H54 (cell line): Measurements from ENCODE around the gene CNKSR3.

Experiments used
- DNase-seq: peaks from one replicate; pipeline ENCODE4 v3.0.0; 2011; ENCODE audit warnings: low spot score, mixed read lengths; ENCODE audit not compliant: insufficient read length
- FAIRE-seq: peaks from 3 replicates; lab custom pipeline; 2011; peaks lifted over from hg19 to GRCh38; lab: Jason Lieb, UNC
- POLR2A ChIP-seq: IDR thresholded peaks from 2 replicates; pipeline ENCODE4 v1.6.1; 2011; ENCODE audit warnings: low read depth, mild to moderate bottlenecking, low read length

CNKSR3 gene

DNA sequence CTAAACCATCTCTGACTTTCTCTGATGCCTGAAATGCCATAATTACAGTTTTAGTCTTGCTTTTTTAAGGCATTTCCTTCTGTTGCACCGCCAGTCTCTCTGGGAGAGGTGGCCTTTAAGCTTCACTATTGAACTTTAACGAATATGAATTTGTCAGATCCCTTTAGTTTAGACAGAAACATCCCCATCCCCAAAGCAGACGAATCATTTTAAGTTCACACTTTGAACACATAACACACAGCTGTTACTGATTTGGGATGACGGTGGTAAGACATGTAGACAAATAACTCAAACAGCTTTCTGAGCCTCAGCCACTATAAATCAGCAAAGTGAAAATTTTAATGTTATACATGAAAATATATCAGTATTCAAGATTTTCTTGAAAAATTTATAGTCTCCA lies 146.7 kb downstream of the CNKSR3 start:
- DNase-seq (no peak), FAIRE-seq (no peak)
- no peak for TF ChIP-seq POLR2A

DNA sequence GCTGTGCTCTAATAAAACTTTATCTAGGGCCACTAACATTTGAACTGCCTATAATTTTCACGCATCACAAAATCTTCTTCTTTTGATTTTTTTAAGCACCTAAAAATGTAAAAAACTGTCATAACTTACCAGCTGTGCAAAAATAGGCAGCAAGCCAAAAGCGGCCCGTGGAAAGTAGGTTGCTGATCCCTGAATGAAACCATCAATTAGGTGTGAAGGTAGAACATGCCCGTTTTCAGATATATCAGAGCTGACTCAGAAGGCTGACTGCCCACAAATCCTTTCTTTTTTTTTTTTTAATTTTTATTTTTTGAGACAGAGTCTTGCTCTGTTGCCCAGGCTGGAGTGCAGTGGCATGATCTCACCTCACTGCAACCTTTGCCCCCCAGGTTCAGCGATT lies 149.0 kb downstream of the CNKSR3 start:
- DNase-seq (no peak), FAIRE-seq (no peak)
- no peak for TF ChIP-seq POLR2A

DNA sequence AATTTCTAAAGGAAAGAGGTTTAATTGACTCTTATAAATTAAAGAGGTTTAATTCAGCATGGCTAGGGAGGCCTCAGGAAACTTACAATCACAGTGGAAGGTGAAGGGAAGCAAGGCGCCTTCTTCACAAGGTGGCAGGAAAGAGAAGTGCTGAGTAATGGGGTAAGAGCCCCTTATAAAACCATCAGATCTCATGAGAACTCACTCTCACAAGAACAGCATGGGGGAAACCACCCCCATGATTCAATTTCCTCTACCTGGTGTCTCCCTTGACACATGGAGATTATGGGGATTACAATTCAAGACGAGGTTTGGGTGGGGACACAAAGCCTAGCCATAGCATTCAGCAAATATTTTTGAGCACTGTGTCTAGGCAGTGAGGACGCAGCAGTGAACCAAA lies 150.0 kb downstream of the CNKSR3 start:
- FAIRE-seq (no peak), DNase-seq (no peak)
- no peak for TF ChIP-seq POLR2A

DNA sequence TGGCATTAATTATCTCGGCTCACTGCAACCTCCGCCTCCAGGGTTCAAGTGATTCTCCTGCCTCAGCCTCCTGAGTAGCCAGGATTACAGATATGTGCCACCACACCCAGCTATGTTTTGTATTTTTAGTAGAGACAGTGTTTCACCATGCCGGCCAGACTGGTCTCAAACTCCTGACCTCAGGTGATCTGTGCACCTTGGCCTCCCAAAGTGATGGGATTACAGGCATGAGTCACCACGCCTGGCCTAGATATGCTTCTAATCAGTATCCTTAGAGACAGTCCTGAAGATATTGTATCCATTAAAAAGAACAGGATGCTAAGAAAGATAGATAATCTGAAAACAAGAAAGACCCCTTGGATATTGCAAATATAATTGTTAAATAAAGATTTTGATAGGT lies 150.8 kb downstream of the CNKSR3 start:
- TF ChIP-seq POLR2A: no peak
- no peak for FAIRE-seq
- DNase-seq: no peak

DNA sequence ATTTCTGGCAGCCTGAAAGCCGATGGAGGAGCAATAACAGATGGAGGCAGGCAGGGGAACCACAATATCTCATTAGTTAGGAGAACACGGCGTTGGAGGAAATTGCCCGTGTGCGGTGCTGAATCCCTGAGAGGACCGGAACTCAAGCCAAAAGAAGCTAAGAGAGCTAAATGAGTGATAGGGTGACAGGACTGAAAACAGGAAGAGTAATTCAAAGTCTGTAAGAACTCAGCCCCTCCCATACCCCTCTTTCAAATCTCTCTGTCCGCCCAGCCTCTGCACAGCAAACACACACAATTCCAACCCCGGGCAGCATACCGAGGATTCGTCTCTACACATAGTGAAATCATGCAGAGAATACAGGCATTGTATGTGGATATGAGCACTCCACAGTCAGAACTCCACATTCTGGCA lies 151.3 kb downstream of the CNKSR3 start:
- no peak for DNase-seq
- no peak for FAIRE-seq
- no peak for TF ChIP-seq POLR2A

DNA sequence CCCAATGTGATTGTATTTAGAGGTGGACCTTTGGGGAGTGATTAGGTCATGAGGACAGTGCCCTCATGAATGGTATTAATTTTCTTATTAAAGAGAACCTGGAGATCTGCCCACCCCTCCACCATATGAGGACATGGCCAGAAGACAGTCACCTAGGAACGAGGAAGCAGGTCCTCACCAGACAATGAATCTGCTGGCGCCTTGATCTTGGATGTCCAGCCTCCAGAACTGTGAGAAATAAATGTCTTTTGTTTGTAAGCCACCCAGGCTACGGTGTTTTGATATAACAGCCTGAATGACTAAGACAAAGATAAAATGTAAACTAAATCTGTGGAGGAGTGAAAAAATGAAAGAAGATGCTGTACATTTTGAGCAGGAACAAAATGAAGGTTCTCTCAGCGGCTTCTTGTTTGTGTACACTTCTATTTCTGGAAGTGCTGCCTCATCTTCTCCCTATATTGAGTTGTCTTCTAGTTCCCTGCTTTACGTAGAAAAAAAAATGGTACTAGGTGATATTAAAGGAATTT lies 152.4 kb downstream of the CNKSR3 start:
- TF ChIP-seq POLR2A: no peak
- FAIRE-seq (no peak), DNase-seq (no peak)

DNA sequence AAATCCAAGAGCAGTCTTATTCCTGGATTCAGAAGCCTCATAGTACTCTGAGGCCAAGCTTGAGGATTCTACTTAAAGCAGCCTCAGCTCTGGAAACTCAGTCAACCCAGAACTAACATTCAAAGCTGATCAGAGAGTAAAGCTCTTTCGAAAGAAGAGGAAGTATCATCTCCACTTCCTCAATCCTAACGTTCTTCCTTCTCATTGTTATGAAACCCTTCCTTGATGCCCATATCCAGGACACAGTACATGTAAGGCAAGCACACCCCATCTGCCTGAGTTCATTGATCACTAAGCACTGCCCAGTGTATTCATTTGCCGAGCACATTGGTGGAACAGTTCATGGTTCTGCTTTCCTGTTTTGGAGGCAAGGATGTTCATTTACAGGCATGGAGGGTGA lies 153.8 kb downstream of the CNKSR3 start, which contains the start of gene IPCEF1:
Gene IPCEF1, minus strand, starts transcription at position 114 of the 400 bp plus-strand sequence. CDS start 90,856 bp downstream, outside the sequence.
- no peak for TF ChIP-seq POLR2A
- DNase-seq (no peak), FAIRE-seq (no peak)

DNA sequence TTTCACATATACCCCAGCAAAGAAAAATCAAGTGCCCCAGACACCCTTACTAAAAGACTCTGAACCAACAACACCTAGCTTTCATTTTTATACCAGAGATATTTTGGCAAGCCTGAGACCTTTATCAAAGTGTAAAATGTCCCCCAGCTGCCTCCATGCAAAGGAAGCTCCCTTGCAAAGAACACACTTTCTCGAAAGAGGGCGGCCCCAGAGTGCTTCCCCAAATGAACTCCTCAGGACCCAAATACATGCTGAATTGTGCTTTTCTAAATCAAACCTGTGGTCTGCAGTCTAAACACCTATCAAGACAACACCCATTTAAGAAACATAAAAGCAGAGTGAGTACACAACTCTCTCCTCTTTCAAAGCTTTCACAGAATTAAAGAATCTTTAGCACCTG lies 154.4 kb downstream of the CNKSR3 start:
- FAIRE-seq (no peak), DNase-seq (no peak)
- TF ChIP-seq POLR2A: no peak

DNA sequence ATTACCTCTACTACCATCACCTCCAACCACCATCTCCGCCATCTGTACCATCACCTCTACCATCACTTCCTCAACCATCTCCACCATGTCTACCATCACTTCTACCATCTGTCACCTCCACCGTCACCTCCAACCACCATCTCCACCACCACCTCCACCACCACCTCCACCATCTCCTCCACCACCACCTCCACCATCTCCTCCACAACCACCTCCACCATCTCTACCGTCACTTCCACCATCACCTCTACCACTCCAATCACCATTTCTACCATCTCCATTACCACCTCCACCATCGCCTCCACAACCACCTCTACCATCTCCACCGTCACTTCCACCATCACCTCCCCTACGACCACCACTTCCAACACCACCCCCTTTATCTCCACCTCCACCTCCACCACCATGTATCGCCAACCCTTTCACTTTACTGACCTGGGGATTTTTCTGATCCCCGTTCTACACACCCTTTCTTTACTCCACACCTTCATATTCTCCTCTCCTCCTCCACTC lies 156.2 kb downstream of the CNKSR3 start:
- no peak for FAIRE-seq

DNA sequence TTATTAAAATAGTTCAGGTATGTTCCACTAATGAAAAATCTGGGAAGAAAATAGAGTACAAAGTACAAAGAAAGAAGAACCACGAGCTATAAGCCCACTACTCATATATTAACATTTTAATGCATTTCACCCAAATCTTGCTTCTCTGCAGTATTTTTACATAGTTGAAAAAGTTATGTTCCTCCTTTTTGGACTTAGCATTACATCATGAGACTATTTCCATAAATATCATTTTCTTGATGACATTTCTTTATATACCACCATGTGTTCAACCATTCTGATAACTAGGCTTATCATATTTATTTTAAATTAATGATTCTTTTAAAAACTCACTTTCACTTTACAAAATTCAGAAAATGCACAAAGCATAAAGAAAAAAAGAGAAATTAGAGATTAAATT lies 156.9 kb downstream of the CNKSR3 start:
- no peak for FAIRE-seq
- no peak for DNase-seq
- TF ChIP-seq POLR2A: no peak

More for the DNA sequence above, 156.2 kb downstream of the CNKSR3 start:
- TF ChIP-seq POLR2A: no peak
- no peak for DNase-seq

DNA sequence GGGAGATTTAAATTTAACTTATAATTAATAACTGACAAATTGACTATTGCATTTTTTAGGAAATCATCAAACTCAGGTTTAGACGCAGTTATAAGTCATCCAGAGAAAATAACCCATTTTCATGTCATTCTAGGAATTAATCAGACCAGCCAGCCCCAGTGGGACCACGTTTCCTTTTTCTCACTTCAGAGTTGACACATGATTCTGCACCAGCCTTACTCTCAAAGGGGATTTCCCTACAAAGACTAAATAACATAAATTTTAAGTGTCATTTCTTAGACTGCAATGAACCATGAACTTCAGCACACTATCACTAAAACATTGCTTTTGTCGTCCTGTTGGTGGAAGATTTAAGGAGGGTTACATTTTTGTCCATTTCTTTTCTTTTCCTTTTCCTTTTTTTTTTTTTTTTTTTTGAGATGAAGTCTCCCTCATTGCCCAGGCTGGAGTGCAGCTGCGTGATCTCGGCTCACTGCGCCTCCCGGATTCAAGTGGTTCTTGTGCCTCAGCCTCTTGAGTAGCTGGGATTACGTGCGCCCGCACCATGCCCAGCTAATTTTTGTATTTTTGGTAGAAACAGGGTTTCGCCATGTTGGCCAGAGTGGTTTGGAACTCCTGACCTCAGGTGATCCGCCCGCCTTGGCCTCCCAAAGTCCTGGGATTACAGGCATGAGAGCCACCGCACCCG lies 157.4 kb downstream of the CNKSR3 start:
- no peak for TF ChIP-seq POLR2A
- no peak for FAIRE-seq
- DNase-seq: no peak

DNA sequence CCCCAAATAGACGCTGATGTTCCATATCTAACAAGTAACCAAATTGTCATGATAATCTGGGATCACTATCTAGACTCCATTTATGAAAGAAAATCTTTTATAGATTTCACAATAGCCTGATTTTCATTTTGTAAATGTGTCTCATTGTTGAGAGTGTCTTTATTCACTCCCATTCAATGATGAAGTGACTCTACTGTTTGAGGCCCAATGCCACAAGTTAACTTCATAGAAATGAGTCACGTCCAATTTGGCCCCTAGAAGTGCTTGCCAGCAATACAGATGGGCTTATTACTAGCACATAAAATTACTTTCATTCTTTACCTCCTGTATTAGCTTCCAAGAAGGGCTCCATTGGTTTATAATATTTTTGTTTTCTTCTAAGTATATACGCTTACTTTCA lies 160.2 kb downstream of the CNKSR3 start:
- FAIRE-seq: no peak
- DNase-seq: no peak
- no peak for TF ChIP-seq POLR2A

DNA sequence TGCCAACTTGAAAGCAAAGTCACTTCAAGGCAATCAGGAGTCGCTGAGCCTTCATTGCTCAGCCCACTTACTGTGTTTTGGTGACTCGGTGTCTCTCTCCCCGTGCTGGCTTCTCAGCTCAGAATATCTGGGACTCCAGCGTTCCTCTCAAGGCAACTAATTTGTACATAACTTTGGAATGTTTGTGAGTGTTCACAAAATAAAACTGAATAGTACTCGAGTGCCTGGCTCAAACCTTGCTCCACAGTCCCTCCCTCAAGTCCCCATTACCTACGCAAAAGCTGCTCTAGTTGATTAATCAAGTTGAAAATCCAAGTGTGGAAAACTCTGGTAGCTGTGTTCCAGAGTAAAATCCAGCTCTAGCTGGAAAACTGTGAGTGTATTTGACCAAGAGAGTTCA lies 162.5 kb downstream of the CNKSR3 start:
- no peak for TF ChIP-seq POLR2A
- no peak for FAIRE-seq
- DNase-seq: no peak

DNA sequence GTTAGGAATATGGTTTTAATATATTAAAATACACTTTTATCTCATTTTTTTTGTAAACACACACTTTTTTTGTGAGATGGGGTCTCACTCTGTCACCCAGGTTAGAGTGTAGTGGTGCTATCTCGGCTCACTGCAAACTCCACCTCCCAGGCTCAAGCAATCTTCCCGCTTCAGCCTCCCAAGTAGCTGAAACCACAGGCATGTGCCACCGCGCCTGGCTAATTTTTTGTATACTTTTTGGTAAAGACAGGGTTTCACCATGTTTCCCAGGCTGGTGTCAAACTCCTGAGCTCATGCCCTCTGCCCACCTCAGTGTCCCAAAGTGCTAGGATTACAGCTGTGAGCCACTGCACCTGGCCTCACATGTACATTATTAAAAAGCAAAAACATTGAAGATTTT lies 164.7 kb downstream of the CNKSR3 start:
- TF ChIP-seq POLR2A: no peak
- FAIRE-seq (no peak), DNase-seq (no peak)
